ENCODE results near the gene ATP5PF.
A peak's percentile ranks its signal among the peaks of the same experiment; 100 is the strongest.
"Not testable (repeated sequence)": the region's sequence is repeated elsewhere in the genome, so short reads cannot be mapped to it uniquely, and the experiment has no call there.

Gene ATP5PF, protein sequence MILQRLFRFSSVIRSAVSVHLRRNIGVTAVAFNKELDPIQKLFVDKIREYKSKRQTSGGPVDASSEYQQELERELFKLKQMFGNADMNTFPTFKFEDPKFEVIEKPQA

DNA sequence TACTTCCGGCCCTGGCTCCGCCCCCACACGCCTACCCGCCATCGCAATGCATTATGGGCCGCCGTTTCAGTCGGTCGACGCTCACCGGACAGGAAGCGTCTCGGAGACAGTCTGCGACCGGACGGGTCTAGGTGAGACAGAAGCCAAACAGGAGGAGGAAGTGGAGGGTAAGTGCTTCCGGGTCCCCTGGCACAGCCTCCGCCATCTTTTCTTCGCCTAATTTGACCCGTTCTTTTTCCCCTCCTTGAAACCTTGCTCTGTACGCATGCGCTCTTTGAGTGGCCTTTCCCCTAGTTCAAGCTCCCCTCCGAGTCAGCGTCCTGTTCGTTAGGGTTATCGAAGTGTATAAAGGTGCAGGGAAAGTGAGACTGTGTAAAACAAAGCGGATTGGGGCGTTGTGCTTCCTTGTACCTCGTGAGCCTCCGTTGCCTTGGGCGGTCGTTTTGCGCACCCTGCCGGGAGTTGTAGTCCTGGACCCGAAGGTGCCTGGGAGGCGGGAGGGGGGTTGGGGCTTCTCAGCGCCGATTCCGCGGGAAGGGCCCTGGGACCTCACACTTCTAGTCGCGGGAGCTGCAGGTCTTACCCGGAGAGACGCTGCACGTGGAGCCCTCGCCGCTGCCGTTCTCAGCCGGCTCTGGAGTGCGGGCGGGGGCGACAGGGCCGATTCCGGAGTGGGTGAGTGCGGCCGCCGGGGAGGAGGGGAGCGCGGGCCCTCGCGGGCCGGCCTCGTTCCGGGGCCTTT, at the start of gene ATP5PF, which contains the start of gene GABPA:
Gene ATP5PF (minus strand): TSS at position 1 of the 742 bp plus-strand sequence. CDS start 5,110 bp downstream, outside the sequence.
Gene GABPA (plus strand): TSS at position 69 of the 742 bp plus-strand sequence. CDS start 6,627 bp downstream, outside the sequence.
- TF ChIP-seq, protein P1, sequence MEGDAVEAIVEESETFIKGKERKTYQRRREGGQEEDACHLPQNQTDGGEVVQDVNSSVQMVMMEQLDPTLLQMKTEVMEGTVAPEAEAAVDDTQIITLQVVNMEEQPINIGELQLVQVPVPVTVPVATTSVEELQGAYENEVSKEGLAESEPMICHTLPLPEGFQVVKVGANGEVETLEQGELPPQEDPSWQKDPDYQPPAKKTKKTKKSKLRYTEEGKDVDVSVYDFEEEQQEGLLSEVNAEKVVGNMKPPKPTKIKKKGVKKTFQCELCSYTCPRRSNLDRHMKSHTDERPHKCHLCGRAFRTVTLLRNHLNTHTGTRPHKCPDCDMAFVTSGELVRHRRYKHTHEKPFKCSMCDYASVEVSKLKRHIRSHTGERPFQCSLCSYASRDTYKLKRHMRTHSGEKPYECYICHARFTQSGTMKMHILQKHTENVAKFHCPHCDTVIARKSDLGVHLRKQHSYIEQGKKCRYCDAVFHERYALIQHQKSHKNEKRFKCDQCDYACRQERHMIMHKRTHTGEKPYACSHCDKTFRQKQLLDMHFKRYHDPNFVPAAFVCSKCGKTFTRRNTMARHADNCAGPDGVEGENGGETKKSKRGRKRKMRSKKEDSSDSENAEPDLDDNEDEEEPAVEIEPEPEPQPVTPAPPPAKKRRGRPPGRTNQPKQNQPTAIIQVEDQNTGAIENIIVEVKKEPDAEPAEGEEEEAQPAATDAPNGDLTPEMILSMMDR (IDR thresholded peaks at IDR 0.05; ENCODE audit: low read depth, low read length), result peak; percentile 9
- H3K4me3 ChIP-seq (replicated peaks in 1 of 2; ENCODE audit: low read depth in 2 of 2, low read length in 2 of 2), result peak within 1 kb of the TSS; percentile 91
- DNase-seq (ENCODE audit: low read depth in 2 of 2), result peak; percentile 99

DNA sequence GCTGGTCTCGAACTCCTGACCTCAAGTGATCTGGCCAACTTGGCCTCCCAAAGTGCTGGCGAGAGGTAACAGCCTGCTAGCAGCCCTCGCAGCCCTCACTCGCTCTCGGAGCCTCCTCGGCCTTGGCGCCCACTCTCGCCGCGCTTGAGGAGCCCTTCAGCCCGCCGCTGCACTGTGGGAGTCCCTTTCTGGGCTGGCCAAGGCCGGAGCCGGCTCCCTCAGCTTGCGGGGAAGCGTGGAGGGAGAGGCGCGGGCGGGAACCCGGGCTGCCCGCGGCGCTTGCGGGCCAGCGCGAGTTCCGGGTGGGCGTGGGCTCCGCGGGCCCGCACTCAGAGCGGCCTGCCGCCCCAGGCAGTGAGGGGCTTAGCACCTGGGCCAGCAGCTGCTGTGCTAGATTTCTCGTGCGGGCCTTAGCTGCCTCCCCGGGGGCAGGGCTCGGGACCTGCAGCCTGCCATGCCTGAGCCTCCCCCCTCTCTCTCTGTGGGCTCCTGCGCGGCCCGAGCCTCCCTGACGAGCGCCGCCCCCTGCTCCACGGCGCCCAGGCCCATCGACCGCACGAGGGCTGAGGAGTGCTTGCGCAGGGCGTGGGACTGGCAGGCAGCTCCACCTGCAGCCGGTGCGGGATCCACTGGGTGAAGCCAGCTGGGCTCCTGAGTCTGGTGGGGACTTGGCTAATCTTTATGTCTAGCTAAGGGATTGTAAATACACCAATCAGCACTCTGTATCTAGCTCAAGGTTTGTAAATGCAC, 43.6 kb upstream of the ATP5PF start:
- not testable (repeated sequence) for DNase-seq (ENCODE audit: low read depth in 2 of 2); H3K4me3 ChIP-seq (replicated peaks in 1 of 2; ENCODE audit: low read depth in 2 of 2, low read length in 2 of 2)

DNA sequence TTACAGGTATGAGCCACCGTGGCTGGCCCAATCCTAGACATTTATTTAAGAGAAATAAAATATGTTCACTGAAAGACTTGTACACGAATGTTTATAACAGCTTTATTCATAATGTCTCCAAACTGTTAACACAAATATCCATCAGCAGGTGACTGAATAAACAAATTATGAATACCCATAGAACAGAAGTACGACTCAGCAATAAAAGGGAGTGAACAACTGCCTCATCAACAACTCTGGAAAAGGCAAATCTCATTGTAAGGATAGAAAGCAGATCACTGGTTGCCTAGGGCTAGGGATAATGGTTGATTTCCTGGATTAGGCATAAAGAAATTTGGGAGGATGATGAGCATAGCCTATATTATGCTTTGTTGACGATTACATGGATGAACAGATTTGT, 41.7 kb upstream of the ATP5PF start:
- no peak overlapping the region for H3K4me3 ChIP-seq (replicated peaks in 1 of 2; ENCODE audit: low read depth in 2 of 2, low read length in 2 of 2)
- TF ChIP-seq, protein P1 (IDR thresholded peaks at IDR 0.05; ENCODE audit: low read depth, low read length), result no peak
- no peak for DNase-seq (ENCODE audit: low read depth in 2 of 2)

DNA sequence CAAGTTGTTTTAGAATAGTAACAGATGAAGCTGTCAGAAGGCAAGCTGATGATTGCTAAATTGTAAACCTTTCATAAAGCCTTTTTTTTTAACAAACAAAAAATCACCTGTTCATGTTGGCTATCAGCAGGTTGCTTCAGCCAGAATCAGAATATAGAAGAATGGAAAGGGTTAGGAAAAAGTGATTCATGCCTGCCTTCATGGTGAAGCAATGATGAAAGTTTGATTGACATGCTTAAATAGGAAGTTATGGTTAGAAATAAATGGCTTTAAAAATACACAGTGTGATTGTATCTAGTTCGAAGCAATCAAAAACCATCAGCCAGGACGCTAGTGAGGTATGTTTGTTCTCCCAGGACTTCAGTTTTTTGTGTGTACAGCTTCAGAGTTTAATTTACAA, 38.0 kb upstream of the ATP5PF start:
- TF ChIP-seq, protein P1 (IDR thresholded peaks at IDR 0.05; ENCODE audit: low read depth, low read length), result no peak
- peak in 1 of 2 donors; percentile 10 for DNase-seq (ENCODE audit: low read depth in 2 of 2)
- H3K4me3 ChIP-seq (replicated peaks in 1 of 2; ENCODE audit: low read depth in 2 of 2, low read length in 2 of 2), result no peak overlapping the region

DNA sequence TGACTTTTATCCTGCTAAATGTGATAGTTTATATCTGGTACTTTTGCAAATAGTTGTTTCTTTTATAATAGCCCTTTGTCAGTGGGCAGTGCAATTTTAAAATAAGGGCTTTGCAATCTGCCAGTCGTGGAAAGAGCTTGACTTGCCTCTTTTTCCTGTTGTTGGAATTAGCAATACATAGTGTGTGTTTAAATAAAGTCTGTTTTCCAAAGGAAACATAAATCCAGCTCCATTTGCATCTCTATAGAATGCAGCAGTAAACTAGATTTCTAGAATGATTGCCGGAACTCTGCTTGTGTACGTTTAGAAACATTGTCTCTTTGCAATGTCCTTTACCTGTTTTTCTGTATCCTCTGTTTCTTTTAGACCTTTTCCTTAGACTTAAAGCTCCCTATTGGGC, 33.2 kb upstream of the ATP5PF start:
- no peak overlapping the region for H3K4me3 ChIP-seq (replicated peaks in 1 of 2; ENCODE audit: low read depth in 2 of 2, low read length in 2 of 2)
- TF ChIP-seq, protein P1 (IDR thresholded peaks at IDR 0.05; ENCODE audit: low read depth, low read length), result no peak
- no peak for DNase-seq (ENCODE audit: low read depth in 2 of 2)

DNA sequence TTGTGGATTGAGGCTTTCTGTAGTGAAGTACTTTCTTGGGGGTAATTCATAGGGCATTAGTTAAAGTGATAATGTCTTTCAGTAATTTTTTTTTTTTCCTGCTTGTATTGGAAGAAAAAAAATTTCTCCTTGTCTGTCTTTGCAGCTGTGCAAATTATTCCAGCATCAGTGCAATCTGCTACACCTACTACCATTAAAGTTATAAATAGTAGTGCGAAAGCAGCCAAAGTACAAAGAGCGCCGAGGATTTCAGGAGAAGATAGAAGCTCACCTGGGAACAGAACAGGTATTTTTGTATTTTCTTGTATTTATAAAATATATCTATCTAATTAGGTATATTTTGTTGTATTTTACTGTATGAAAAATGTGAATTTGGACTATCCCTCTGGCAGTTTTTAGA, 29.4 kb upstream of the ATP5PF start:
- H3K4me3 ChIP-seq (replicated peaks in 1 of 2; ENCODE audit: low read depth in 2 of 2, low read length in 2 of 2), result no peak overlapping the region
- TF ChIP-seq, protein P1 (IDR thresholded peaks at IDR 0.05; ENCODE audit: low read depth, low read length), result no peak
- no peak for DNase-seq (ENCODE audit: low read depth in 2 of 2)

DNA sequence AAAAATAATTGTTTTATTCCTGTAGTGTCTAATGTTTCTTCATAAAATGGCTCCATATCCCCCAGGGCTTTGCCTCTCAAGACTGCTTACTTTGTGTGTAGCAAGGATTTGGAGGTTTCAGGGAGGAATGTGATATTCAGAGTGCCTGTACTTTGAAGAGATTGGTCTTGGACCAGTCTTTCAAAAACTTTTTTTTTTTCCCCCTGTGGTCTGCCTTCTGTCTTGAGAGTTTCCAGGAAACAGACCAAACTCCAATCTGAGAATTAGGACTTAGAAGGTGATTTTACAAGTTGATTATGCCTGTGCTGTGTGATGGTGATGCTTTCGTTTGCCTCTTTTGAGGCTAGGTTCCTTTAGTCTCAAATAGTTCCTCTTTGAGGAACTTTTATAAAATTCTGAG, 26.0 kb upstream of the ATP5PF start:
- TF ChIP-seq, protein P1 (IDR thresholded peaks at IDR 0.05; ENCODE audit: low read depth, low read length), result no peak
- DNase-seq (ENCODE audit: low read depth in 2 of 2), result no peak
- H3K4me3 ChIP-seq (replicated peaks in 1 of 2; ENCODE audit: low read depth in 2 of 2, low read length in 2 of 2), result no peak overlapping the region
